ENCODE results near the gene CDC6.

The CDC6 gene

GRCh38 chr17:40348562-40349476, 61.1 kb downstream of the CDC6 start:
- no peak overlapping the region for H3K4me3 ChIP-seq (replicated peaks in 1 of 2; ENCODE audit: low read depth in 2 of 2, low read length in 2 of 2)
- DNase-seq (ENCODE audit: low read depth in 2 of 2): no peak
- no peak for TF ChIP-seq CTCF (IDR thresholded peaks at IDR 0.05; ENCODE audit: low read depth, low read length)

- no peak for DNase-seq (ENCODE audit: low read depth in 2 of 2)
- H3K4me3 ChIP-seq (replicated peaks in 1 of 2; ENCODE audit: low read depth in 2 of 2, low read length in 2 of 2): no peak overlapping the region
- TF ChIP-seq CTCF (IDR thresholded peaks at IDR 0.05; ENCODE audit: low read depth, low read length): no peak
These were observed 61.8 kb downstream of the CDC6 start for GRCh38 chr17:40349477-40349894.

- TF ChIP-seq CTCF (IDR thresholded peaks at IDR 0.05; ENCODE audit: low read depth, low read length): no peak
- no peak overlapping the region for H3K4me3 ChIP-seq (replicated peaks in 1 of 2; ENCODE audit: low read depth in 2 of 2, low read length in 2 of 2)
- peak; percentile 56 to 72 for DNase-seq (ENCODE audit: low read depth in 2 of 2)
These were observed 62.4 kb downstream of the CDC6 start for GRCh38 chr17:40349895-40350688.

GRCh38 chr17:40350689-40351358, 63.1 kb downstream of the CDC6 start:
- H3K4me3 ChIP-seq (replicated peaks in 1 of 2; ENCODE audit: low read depth in 2 of 2, low read length in 2 of 2): no peak overlapping the region
- no peak for DNase-seq (ENCODE audit: low read depth in 2 of 2)

GRCh38 chr17:40351359-40352236, 63.9 kb downstream of the CDC6 start:
- DNase-seq (ENCODE audit: low read depth in 2 of 2): no peak
- H3K4me3 ChIP-seq (replicated peaks in 1 of 2; ENCODE audit: low read depth in 2 of 2, low read length in 2 of 2): no peak overlapping the region
- TF ChIP-seq CTCF (IDR thresholded peaks at IDR 0.05; ENCODE audit: low read depth, low read length): no peak

More at GRCh38 chr17:40350689-40351358, 63.1 kb downstream of the CDC6 start:
- TF ChIP-seq CTCF (IDR thresholded peaks at IDR 0.05; ENCODE audit: low read depth, low read length): no peak

Measured in cardiac fibroblast (primary cell).